HepG2 (cell line): Measurements from ENCODE around the gene GRIK2. TPM values are rescaled to one million over a fixed set of nuclear protein-coding genes. Genes with fewer than 3 reads are reported as not detected.

Experiments used
- ATAC-seq: fragments of 200-7000 bp; cut with Tn5 transposase; 3 replicates; pipeline ENCODE4 v1.9.1; 2020; ENCODE audit warnings: mild to moderate bottlenecking, moderate library complexity
- BruUV-seq: library from RNA; stranded (reverse); fragments of 400-500 nt; replicated peaks from 2 replicates; lab custom pipeline; 2021; lab: Mats Ljungman, UMichigan
- CTCF ChIA-PET: fragments of 300-600 bp; formaldehyde crosslinking; extraction: SDS; loops from one replicate; lab custom pipeline; 2021; ENCODE audit warnings: low total read pairs, inconsistent platforms, low intra/inter-chr PET ratio; lab: Yijun Ruan, JAX
- POLR2A ChIA-PET: fragments of 350-600 bp; sonication (Branson Sonifier 250); formaldehyde crosslinking; loops from one replicate; lab custom pipeline; 2020; ENCODE audit warnings: antibody characterized with exemption, inconsistent platforms; lab: Yijun Ruan, JAX
- DNase-seq: peaks from one replicate; pipeline ENCODE4 v3.0.0-alpha.2; 2015; ENCODE audit warnings: low spot score
- FAIRE-seq: peaks from 3 replicates; lab custom pipeline; 2011; peaks lifted over from hg19 to GRCh38; lab: Jason Lieb, UNC
- H2AFZ ChIP-seq: one replicate; pipeline ENCODE4 v1.6.1; 2011; ENCODE audit warnings: low read length, inconsistent platforms
- H3K27ac ChIP-seq: fragments of 300-600 bp; 3 replicates; pipeline ENCODE4 v1.8.0; 2011; ENCODE audit warnings: mixed run types, mild to moderate bottlenecking, mixed read lengths, low read length, inconsistent platforms; ENCODE audit not compliant: insufficient read depth; ENCODE audit errors: extremely low read length
- H3K27me3 ChIP-seq, 2 experiments: fragments of 200-600 bp in 1 of 2; 2 replicates in 1 of 2; 3 replicates in 1 of 2; pipeline versions ENCODE4 v1.6.0 to v1.8.0; 2011; ENCODE audit warnings: low read length in 2 of 2, mild to moderate bottlenecking in 2 of 2, moderate library complexity in 2 of 2, inconsistent platforms in 1 of 2; ENCODE audit not compliant: insufficient read depth in 2 of 2, control insufficient read depth in 1 of 2
- H3K36me3 ChIP-seq, 2 experiments: fragments of 200-600 bp in 1 of 2; replicated peaks in 1 of 2; 2 replicates in 1 of 2; 3 replicates in 1 of 2; pipeline versions ENCODE4 v1.5.1 to v1.8.0; 2011; ENCODE audit warnings: low read length in 2 of 2, inconsistent platforms in 1 of 2; ENCODE audit not compliant: insufficient read depth in 2 of 2, control insufficient read depth in 1 of 2
- H3K4me1 ChIP-seq: 2 replicates; pipeline ENCODE4 v1.5.1; 2012; ENCODE audit warnings: low read length, inconsistent platforms; ENCODE audit not compliant: insufficient read depth
- H3K4me2 ChIP-seq: 2 replicates; pipeline ENCODE4 v1.6.0; 2011; ENCODE audit warnings: low read depth, low read length, inconsistent platforms
- H3K4me3 ChIP-seq, 3 experiments: fragments of 200-600 bp in 1 of 3; sonication (generic), shearing (Covaris generic) in 1 of 3; replicated peaks in 1 of 3; 2 replicates each; pipeline ENCODE4 v1.5.1; 2011 to 2016; ENCODE audit warnings: low read length in 3 of 3, inconsistent platforms in 2 of 3, low read depth in 2 of 3, mild to moderate bottlenecking in 2 of 3, control low read depth in 1 of 3, mixed read lengths in 1 of 3; ENCODE audit not compliant: insufficient read depth in 1 of 3
- H3K79me2 ChIP-seq: one replicate; pipeline ENCODE4 v1.6.1; 2011; ENCODE audit warnings: low read length, inconsistent platforms; ENCODE audit not compliant: insufficient read depth
- H3K9ac ChIP-seq: 2 replicates; pipeline ENCODE4 v1.6.0; 2011; ENCODE audit warnings: mild to moderate bottlenecking, low read depth, low read length, inconsistent platforms; ENCODE audit not compliant: insufficient read depth
- H3K9me3 ChIP-seq: 2 replicates; pipeline ENCODE4 v1.5.1; 2012; ENCODE audit warnings: mild to moderate bottlenecking, low read length
- H4K20me1 ChIP-seq: 2 replicates; pipeline ENCODE4 v1.6.0; 2011; ENCODE audit warnings: inconsistent platforms, mild to moderate bottlenecking, low read length, moderate library complexity; ENCODE audit not compliant: insufficient read depth
- CHD2 ChIP-seq: IDR thresholded peaks from 2 replicates; pipeline ENCODE4 v1.6.1; 2011; ENCODE audit warnings: low read depth, low read length, improper control_type of control experiment
- FIP1L1 ChIP-seq: fragments of 200-400 bp; formaldehyde crosslinking; IDR thresholded peaks from 2 replicates; pipeline ENCODE4 v1.6.1; 2018; ENCODE audit warnings: low read depth, mild to moderate bottlenecking, low read length, moderate library complexity, borderline replicate concordance; ENCODE audit not compliant: insufficient read depth
- FOXP1 ChIP-seq, 2 experiments: fragments of 450-650 bp in 1 of 2; IDR thresholded peaks; 2 replicates each; pipeline ENCODE4 v1.6.1; 2017 to 2018; ENCODE audit warnings: antibody characterized with exemption in 1 of 2
- HNF4A ChIP-seq: sonication (generic); formaldehyde crosslinking; IDR thresholded peaks from 2 replicates; pipeline ENCODE4 v1.4.0; 2020; ENCODE audit warnings: missing genetic modification reagents
- HNF4G ChIP-seq, 2 experiments: sonication (generic) in 1 of 2; formaldehyde crosslinking in 1 of 2; IDR thresholded peaks; 2 replicates each; pipeline versions ENCODE4 v1.4.0 to v1.6.1; 2011 to 2020; ENCODE audit warnings: borderline replicate concordance in 2 of 2, low read depth in 2 of 2, mild to moderate bottlenecking in 2 of 2, low read length in 1 of 2, missing genetic modification reagents in 1 of 2, moderate library complexity in 1 of 2
- KAT7 ChIP-seq: IDR thresholded peaks from 2 replicates; pipeline ENCODE4 v1.6.1; 2018; ENCODE audit warnings: borderline replicate concordance, missing compliant biosample characterization
- MAFK ChIP-seq, 2 experiments: IDR thresholded peaks in 1 of 2; conservative IDR thresholded peaks in 1 of 2; 2 replicates each; pipeline ENCODE4 v1.6.1; 2011; ENCODE audit warnings: improper control_type of control experiment in 2 of 2, low read length in 2 of 2
- NFYB ChIP-seq: sonication (generic); formaldehyde crosslinking; IDR thresholded peaks from 2 replicates; pipeline ENCODE4 v1.4.0; 2020; ENCODE audit warnings: missing genetic modification reagents
- PRDM10 ChIP-seq: sonication (generic); formaldehyde crosslinking; IDR thresholded peaks from 2 replicates; pipeline ENCODE4 v1.4.0; 2020; ENCODE audit warnings: low read depth, missing genetic modification reagents
- RFXAP ChIP-seq: sonication (generic); formaldehyde crosslinking; IDR thresholded peaks from 2 replicates; pipeline ENCODE4 v1.4.0; 2020; ENCODE audit warnings: missing genetic modification reagents, borderline replicate concordance
- SAFB2 ChIP-seq: sonication (generic); formaldehyde crosslinking; IDR thresholded peaks from 2 replicates; pipeline ENCODE4 v1.5.1; 2020; ENCODE audit warnings: missing genetic modification reagents, low read depth, mild to moderate bottlenecking, borderline replicate concordance
- YEATS4 ChIP-seq: sonication (generic); formaldehyde crosslinking; IDR thresholded peaks from 2 replicates; pipeline ENCODE4 v1.4.0; 2020; ENCODE audit warnings: missing genetic modification reagents, borderline replicate concordance
- ZNF326 ChIP-seq: sonication (generic); formaldehyde crosslinking; IDR thresholded peaks from 2 replicates; pipeline ENCODE4 v1.4.0; 2020; ENCODE audit warnings: missing genetic modification reagents, borderline replicate concordance
- ZNF605 ChIP-seq: sonication (generic); formaldehyde crosslinking; IDR thresholded peaks from 2 replicates; pipeline ENCODE4 v1.8.0; 2022; ENCODE audit warnings: mild to moderate bottlenecking, missing genetic modification reagents
- ZNF713 ChIP-seq: sonication (generic); formaldehyde crosslinking; IDR thresholded peaks from 2 replicates; pipeline ENCODE4 v1.4.0; 2020; ENCODE audit warnings: mild to moderate bottlenecking, missing genetic modification reagents
- ZNF766 ChIP-seq: sonication (generic); formaldehyde crosslinking; IDR thresholded peaks from 2 replicates; pipeline ENCODE4 v1.5.0; 2020; ENCODE audit warnings: missing genetic modification reagents, borderline replicate concordance
- WGBS: methylation state at CpG from one replicate; pipeline ENCODE4 v1.1.6; 2017; ENCODE audit warnings: low lambda C conversion rate; 5-methylcytosine and 5-hydroxymethylcytosine counted together
- in situ Hi-C: cut with HindIII; loops from 2 replicates; pipeline ENCODE4 v1.10.0; 2017; ENCODE audit warnings: low pct_unique_long_range_greater_than_20kb; ENCODE audit not compliant: extremely low pct_ligation_motif_present
- intact Hi-C: fragments of 100-400 bp; cut with micrococcal nuclease; formaldehyde crosslinking; loops from one replicate; pipeline ENCODE4 v1.10.0; 2022; ENCODE audit not compliant: unreplicated experiment
- polyA plus RNA-seq, 8 experiments: library from polyadenylated mRNA; depleted of rRNA in 3 of 8; stranded (reverse) in 7 of 8; unstranded in 1 of 8; fragments of >200 nt; fragmentation: Illumina TruSeq in 4 of 8; extraction: Trizol in 4 of 8; gene quantifications; 2 replicates each; pipeline versions ENCODE4 v1.2.1 to v1.2.3, GENCODE V29; 2011 to 2016; ENCODE audit warnings: low read depth in 4 of 8, missing spikeins in 1 of 8, mixed read lengths in 1 of 8; ENCODE audit not compliant: insufficient read depth in 1 of 8
- total RNA-seq, 5 experiments: library from RNA; depleted of rRNA; stranded (reverse); fragments of >200 nt; fragmentation: Illumina TruSeq; extraction: Trizol; gene quantifications; 2 replicates each; pipeline ENCODE4 v1.2.3, GENCODE V29; 2016; ENCODE audit warnings: low read depth in 1 of 5

The GRIK2 gene
- total and polyA plus RNA-seq, 2 of the 13 experiments (the other 11 are each of a cell fraction or from before 2014, with no cell fraction given) = not detected

DNA sequence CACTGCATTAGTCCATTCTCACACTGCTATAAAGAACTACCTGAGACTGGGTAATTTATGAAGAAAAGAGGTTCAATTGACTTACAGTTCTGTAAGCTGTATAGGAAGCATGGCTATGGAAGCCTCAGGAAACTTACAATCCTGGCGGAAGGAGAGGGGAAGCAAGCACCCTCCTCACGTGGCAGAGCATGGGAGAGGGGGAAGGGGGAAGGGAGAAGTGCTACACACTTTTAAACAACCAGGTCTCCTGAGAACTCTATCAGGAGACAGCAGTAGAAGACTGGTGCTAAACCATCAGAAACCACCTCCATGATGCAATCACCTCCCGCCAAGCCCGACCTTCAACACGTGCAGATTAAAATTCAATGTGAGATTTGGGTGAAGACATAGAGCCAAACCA, 494.0 kb downstream of the GRIK2 start (continued):
- TF ChIP-seq RFXAP (CRISPR knock-in tag) (no peak), NFYB (CRISPR knock-in tag) (no peak), ZNF766 (no peak), FIP1L1 (no peak), KAT7 (CRISPR knock-in tag) (no peak), SAFB2 (CRISPR knock-in tag) (no peak), YEATS4 (CRISPR knock-in tag) (no peak)

- WGBS = 3% methylated on average over 6 of the region's 6 CpGs
- Histone ChIP-seq H3K9ac (no peak overlapping the region), H3K27ac (no peak overlapping the region), H3K79me2 (no peaks in the 10 kb centered on the region), H3K36me3 (no peaks in the 10 kb centered on the region), H4K20me1 (no peaks in the 10 kb centered on the region), H3K27me3 (no peaks in the 10 kb centered on the region), H2AFZ (no peak overlapping the region), H3K4me1 (peaks cover 4% of the 10 kb centered on the region; the same call in 1 of the 2 replicates), H3K4me2 (peak overlapping the region; percentile 49; the same call in 1 of the 2 replicates), H3K9me3 (no peaks in the 10 kb centered on the region), H3K4me3 (no peak overlapping the region)
- DNase-seq (peak; percentile 33), ATAC-seq (peak; percentile 94), FAIRE-seq (no peak)
- ChIA-PET POLR2A (no interaction called here), CTCF (no interaction called here)
- no TSS peak for BruUV-seq
- TF ChIP-seq MAFK (conservative IDR thresholded peaks at IDR 0.05 in 1 of 2, IDR thresholded peaks at IDR 0.05 in 1 of 2; ENCODE audit: low read length in 2 of 2) = peak in 1 of 2 experiments; percentile 11; a peak in 1 of 4 replicates
- peak; percentile 69 for TF ChIP-seq HNF4A
- TF ChIP-seq HNF4G (IDR thresholded peaks at IDR 0.05; ENCODE audit: borderline replicate concordance, low read depth, low read length) = 0 out of 2 replicates have a peak, but pooled peaks have one; percentile 35
- TF ChIP-seq HNF4G (CRISPR knock-in tag; IDR thresholded peaks at IDR 0.05; ENCODE audit: borderline replicate concordance, low read depth) = no peak
- TF ChIP-seq ZNF713 (CRISPR knock-in tag) = no peak
- TF ChIP-seq CHD2 = no peak
- no peak for TF ChIP-seq FOXP1 (IDR thresholded peaks at IDR 0.05)
- TF ChIP-seq FOXP1 (CRISPR knock-in tag; IDR thresholded peaks at IDR 0.05) = no peak
- TF ChIP-seq PRDM10 (CRISPR knock-in tag) = no peak
- TF ChIP-seq ZNF605 (CRISPR knock-in tag) = no peak
- no peak for TF ChIP-seq ZNF326 (CRISPR knock-in tag)
- intact Hi-C loops = no loop called here
- in situ Hi-C loops = no loop called here
Measured at GRCh38 chr6:101907356-101908217, 514.1 kb downstream of the GRIK2 start.
